Subcutaneous adipose tissue (tissue), 4 donors: ENCODE measurements around the gene SCRG1. TPM values are rescaled to one million over a fixed set of nuclear protein-coding genes. Genes with fewer than 3 reads are reported as not detected.

Experiments
- CTCF ChIP-seq: fragments of 450-650 bp; IDR thresholded peaks from one replicate; pipeline ENCODE4 v1.5.1; 2016; ENCODE audit warnings: low read depth, mild to moderate bottlenecking, control low read depth, antibody characterized with exemption, moderate library complexity
- total RNA-seq, 4 donors: library from RNA; depleted of rRNA; stranded (reverse); fragments of >200 nt; gene quantifications; one replicate each; pipeline ENCODE4 v1.1.0, GENCODE V29; 2016

Gene SCRG1
- total RNA-seq, 4 donors from 2014 or later = under 0.01 TPM; not detected in 3

DNA sequence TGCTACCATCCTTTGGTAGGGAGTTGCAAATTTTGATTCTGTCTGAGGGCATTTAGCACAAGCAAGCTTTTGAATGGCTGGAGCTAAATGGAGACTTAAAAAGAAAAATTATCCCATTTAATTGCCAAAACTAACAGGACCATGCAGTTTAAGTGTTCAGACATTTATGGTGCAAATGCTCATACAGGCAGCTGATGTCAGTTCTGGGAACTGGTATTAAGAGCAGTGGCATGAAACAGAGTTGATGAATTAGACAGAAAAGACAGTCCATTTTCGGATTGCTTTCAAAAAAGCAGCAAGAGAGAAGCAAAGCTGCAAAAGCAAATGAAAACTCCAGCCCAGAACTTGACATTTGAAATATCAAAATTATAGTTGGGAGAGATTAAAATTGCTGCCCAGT is 1.3 kb downstream of the SCRG1 start:
- no peak for TF ChIP-seq CTCF

DNA sequence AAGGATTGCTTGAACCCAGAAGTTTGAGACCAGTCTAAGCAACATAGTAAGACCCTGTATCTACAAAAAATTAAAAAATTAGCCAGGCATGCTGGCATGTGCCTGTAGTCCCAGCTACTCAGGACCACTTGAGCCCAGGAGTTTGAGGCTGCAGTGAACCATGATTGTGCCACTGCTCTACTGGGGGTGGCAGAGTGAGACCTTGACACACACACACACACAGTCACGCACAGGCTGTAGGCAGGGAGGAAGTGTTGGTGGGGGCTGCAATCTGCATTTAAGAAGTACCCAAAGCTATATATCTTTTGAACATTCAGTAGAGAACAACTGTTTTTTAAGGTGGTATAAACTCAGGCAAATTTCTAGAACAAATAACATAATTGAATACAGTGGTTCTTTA is 7.2 kb downstream of the SCRG1 start:
- TF ChIP-seq CTCF = no peak

DNA sequence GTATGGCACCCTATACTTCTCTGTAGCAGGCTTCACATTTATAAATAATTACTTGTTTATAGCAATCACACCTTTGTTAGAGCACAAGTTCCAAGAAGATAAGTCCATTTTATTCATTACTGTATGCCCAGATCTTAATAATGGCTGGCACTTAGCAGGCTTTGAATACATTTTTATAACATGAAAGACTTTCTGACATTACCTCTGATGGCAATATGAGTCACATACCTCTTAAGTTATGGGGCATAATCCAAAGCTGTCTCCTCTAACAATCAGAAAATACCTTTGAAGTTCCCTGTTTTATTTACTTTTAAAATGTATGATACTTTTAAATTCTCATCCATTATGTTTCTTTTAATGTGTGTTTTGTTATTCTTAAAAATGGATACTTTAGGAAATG is 12.2 kb downstream of the SCRG1 start:
- TF ChIP-seq CTCF = no peak

DNA sequence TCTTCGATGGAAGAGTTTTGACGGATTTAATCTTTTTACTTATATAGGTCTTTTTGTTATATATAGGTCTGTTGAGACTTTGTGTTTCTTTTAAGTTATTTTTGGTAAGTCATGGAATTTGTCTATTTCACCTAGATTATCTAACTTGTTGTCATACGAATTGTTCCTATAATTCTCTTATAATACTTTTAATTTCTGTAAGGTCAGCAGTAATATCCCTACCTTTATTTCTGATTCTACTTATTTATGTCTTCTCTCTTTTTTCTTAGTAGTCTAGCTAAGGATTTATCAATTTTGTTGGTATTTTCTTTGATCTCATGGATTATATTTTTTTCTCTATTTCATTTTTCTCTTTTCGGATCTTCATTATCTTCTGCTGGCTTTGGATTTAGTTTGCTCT is 16.6 kb downstream of the SCRG1 start:
- no peak for TF ChIP-seq CTCF

- no peak for TF ChIP-seq CTCF
Measured at GRCh38 chr4:173381610-173382009, 17.3 kb downstream of the SCRG1 start.

- TF ChIP-seq CTCF = no peak
Measured at GRCh38 chr4:173380987-173381386, 17.9 kb downstream of the SCRG1 start.

GRCh38 chr4:173379929-173380328 is 19.0 kb downstream of the SCRG1 start:
- no peak for TF ChIP-seq CTCF

- TF ChIP-seq CTCF = no peak
Measured at GRCh38 chr4:173374588-173374987, 24.3 kb downstream of the SCRG1 start.
